GM12865 (cell line): Measurements from ENCODE around the gene SPACA5.

ENCODE experiments used
- DNase-seq: peaks from one replicate; pipeline ENCODE4 v3.0.0; 2010; ENCODE audit warnings: low read depth
- H3K4me3 ChIP-seq: 2 replicates; pipeline ENCODE4 v1.5.1; 2011; ENCODE audit warnings: mild to moderate bottlenecking, low read depth, low read length, control low read depth
- CTCF ChIP-seq: IDR thresholded peaks from 2 replicates; pipeline ENCODE4 v1.5.1; 2011; ENCODE audit warnings: low read length, control low read depth, low read depth, inconsistent platforms; ENCODE audit not compliant: insufficient read depth; ENCODE audit errors: missing control alignments

SPACA5 gene

GRCh38 chrX:48035891-48036290 is 29.1 kb downstream of the SPACA5 start:
- no peak for TF ChIP-seq CTCF
- DNase-seq: no peak
- no peak overlapping the region for H3K4me3 ChIP-seq

GRCh38 chrX:48043056-48043455 is 36.3 kb downstream of the SPACA5 start:
- TF ChIP-seq CTCF: no peak
- no peak for DNase-seq
- H3K4me3 ChIP-seq: no peak overlapping the region

- no peak for DNase-seq
- TF ChIP-seq CTCF: no peak
- no peak overlapping the region for H3K4me3 ChIP-seq
These were observed 38.9 kb downstream of the SPACA5 start for GRCh38 chrX:48045410-48046311.

GRCh38 chrX:48046846-48047245 is 40.1 kb downstream of the SPACA5 start:
- no peak for DNase-seq
- no peak overlapping the region for H3K4me3 ChIP-seq
- TF ChIP-seq CTCF: no peak

- no peak overlapping the region for H3K4me3 ChIP-seq
- TF ChIP-seq CTCF: no peak
- no peak for DNase-seq
These were observed 52.0 kb downstream of the SPACA5 start for GRCh38 chrX:48058621-48059295.

- no peak for DNase-seq
- no peak for TF ChIP-seq CTCF
- H3K4me3 ChIP-seq: no peak overlapping the region
These were observed 52.5 kb downstream of the SPACA5 start for GRCh38 chrX:48059296-48059639.
